Right lobe of liver (tissue), 4 donors: ENCODE results near the gene DYNC1I1.

Source experiments
- POLR2A ChIP-seq: fragments of 450-650 bp; IDR thresholded peaks from one replicate; pipeline ENCODE4 v1.6.1; 2017; ENCODE audit warnings: antibody characterized with exemption, mild to moderate bottlenecking
- TF ChIP-seq, protein P1 (sequence below), 4 donors: fragments of 200-600 bp in 3 of 4; fragments of 450-650 bp in 1 of 4; IDR thresholded peaks; one replicate each; pipeline versions ENCODE4 v1.5.1 to v1.8.0; 2016 to 2022; ENCODE audit warnings: antibody characterized with exemption in 4 of 4, mild to moderate bottlenecking in 2 of 4
- donor health status: DM: no; HTN: no; CAD: no.
- donor health status: DM: no; HTN: no; CAD: no.
- donor health status: DM: no; HTN: yes; CAD: no.

DNA sequence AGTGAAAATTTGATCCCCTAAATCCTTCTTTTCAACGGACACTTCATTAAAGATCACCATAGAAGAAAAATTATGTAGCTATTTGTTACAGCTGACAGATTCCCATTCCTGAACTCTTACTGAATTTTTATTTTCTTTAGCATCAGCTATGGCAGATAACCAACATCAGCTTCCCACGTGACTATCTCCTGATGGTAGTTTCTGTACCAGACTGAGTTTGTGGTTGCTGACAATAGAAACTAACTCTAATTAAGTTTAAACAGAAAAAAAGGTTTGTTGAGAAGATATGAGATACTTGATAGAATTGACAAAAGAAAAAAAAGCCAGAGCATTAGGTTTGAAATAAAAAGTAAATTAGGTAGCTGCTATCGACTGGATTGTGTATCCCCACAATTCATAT, 101.8 kb downstream of the DYNC1I1 start:
- TF ChIP-seq, protein P1, sequence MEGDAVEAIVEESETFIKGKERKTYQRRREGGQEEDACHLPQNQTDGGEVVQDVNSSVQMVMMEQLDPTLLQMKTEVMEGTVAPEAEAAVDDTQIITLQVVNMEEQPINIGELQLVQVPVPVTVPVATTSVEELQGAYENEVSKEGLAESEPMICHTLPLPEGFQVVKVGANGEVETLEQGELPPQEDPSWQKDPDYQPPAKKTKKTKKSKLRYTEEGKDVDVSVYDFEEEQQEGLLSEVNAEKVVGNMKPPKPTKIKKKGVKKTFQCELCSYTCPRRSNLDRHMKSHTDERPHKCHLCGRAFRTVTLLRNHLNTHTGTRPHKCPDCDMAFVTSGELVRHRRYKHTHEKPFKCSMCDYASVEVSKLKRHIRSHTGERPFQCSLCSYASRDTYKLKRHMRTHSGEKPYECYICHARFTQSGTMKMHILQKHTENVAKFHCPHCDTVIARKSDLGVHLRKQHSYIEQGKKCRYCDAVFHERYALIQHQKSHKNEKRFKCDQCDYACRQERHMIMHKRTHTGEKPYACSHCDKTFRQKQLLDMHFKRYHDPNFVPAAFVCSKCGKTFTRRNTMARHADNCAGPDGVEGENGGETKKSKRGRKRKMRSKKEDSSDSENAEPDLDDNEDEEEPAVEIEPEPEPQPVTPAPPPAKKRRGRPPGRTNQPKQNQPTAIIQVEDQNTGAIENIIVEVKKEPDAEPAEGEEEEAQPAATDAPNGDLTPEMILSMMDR (IDR thresholded peaks at IDR 0.05) = no peak
- no peak for TF ChIP-seq POLR2A
